ENCODE measurements around the gene ITM2C.
A peak's percentile ranks its signal among the peaks of the same experiment; 100 is the strongest.

ITM2C gene

GRCh38 chr2:230852113-230852512 is 12.6 kb upstream of the ITM2C start:
- DNase-seq (ENCODE audit: low spot score), result no peak

- no peak for DNase-seq (ENCODE audit: low spot score)
Observed at GRCh38 chr2:230861552-230862255, 3.0 kb upstream of the ITM2C start.

- no peak for DNase-seq (ENCODE audit: low spot score)
Observed at GRCh38 chr2:230862292-230862691, 2.5 kb upstream of the ITM2C start.

- no peak for DNase-seq (ENCODE audit: low spot score)
Observed at GRCh38 chr2:230863031-230863430, 1.7 kb upstream of the ITM2C start.

GRCh38 chr2:230863442-230864121 is 1.2 kb upstream of the ITM2C start:
- no peak for DNase-seq (ENCODE audit: low spot score)

- no peak for DNase-seq (ENCODE audit: low spot score)
Observed at GRCh38 chr2:230864122-230864604, 579 bp upstream of the ITM2C start.

- no peak for DNase-seq (ENCODE audit: low spot score)
Observed at GRCh38 chr2:230865307-230865765, 594 bp downstream of the ITM2C start.

GRCh38 chr2:230865766-230866755 is 1.3 kb downstream of the ITM2C start:
- peak; percentile 56 for DNase-seq (ENCODE audit: low spot score)

GRCh38 chr2:230866756-230867523 is 2.2 kb downstream of the ITM2C start:
- peak; percentile 72 for DNase-seq (ENCODE audit: low spot score)

- no peak for DNase-seq (ENCODE audit: low spot score)
Observed at GRCh38 chr2:230868161-230868946, 3.6 kb downstream of the ITM2C start.

- DNase-seq (ENCODE audit: low spot score), result no peak
Observed at GRCh38 chr2:230868947-230869913, 4.5 kb downstream of the ITM2C start.

- DNase-seq (ENCODE audit: low spot score), result no peak
Observed at GRCh38 chr2:230869914-230870543, 5.3 kb downstream of the ITM2C start.

GRCh38 chr2:230870544-230871360 is 6.0 kb downstream of the ITM2C start:
- peak; percentile 37 for DNase-seq (ENCODE audit: low spot score)

GRCh38 chr2:230871361-230872150 is 6.8 kb downstream of the ITM2C start:
- DNase-seq (ENCODE audit: low spot score), result no peak

GRCh38 chr2:230872151-230872967 is 7.6 kb downstream of the ITM2C start:
- no peak for DNase-seq (ENCODE audit: low spot score)

- DNase-seq (ENCODE audit: low spot score), result no peak
Observed at GRCh38 chr2:230872968-230873660, 8.4 kb downstream of the ITM2C start.

Measured in putamen (tissue), 1 donor.